HCEC 1CT (cell line): ENCODE data around the gene USP9X.
"Not testable (repeated sequence)": the region's sequence is repeated elsewhere in the genome, so short reads cannot be mapped to it uniquely, and the experiment has no call there.

Experiments used
- DNase-seq: peaks from one replicate; pipeline ENCODE4 v3.0.0-alpha.2; 2017

The USP9X gene, protein sequence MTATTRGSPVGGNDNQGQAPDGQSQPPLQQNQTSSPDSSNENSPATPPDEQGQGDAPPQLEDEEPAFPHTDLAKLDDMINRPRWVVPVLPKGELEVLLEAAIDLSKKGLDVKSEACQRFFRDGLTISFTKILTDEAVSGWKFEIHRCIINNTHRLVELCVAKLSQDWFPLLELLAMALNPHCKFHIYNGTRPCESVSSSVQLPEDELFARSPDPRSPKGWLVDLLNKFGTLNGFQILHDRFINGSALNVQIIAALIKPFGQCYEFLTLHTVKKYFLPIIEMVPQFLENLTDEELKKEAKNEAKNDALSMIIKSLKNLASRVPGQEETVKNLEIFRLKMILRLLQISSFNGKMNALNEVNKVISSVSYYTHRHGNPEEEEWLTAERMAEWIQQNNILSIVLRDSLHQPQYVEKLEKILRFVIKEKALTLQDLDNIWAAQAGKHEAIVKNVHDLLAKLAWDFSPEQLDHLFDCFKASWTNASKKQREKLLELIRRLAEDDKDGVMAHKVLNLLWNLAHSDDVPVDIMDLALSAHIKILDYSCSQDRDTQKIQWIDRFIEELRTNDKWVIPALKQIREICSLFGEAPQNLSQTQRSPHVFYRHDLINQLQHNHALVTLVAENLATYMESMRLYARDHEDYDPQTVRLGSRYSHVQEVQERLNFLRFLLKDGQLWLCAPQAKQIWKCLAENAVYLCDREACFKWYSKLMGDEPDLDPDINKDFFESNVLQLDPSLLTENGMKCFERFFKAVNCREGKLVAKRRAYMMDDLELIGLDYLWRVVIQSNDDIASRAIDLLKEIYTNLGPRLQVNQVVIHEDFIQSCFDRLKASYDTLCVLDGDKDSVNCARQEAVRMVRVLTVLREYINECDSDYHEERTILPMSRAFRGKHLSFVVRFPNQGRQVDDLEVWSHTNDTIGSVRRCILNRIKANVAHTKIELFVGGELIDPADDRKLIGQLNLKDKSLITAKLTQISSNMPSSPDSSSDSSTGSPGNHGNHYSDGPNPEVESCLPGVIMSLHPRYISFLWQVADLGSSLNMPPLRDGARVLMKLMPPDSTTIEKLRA (N-terminal part only)

DNA sequence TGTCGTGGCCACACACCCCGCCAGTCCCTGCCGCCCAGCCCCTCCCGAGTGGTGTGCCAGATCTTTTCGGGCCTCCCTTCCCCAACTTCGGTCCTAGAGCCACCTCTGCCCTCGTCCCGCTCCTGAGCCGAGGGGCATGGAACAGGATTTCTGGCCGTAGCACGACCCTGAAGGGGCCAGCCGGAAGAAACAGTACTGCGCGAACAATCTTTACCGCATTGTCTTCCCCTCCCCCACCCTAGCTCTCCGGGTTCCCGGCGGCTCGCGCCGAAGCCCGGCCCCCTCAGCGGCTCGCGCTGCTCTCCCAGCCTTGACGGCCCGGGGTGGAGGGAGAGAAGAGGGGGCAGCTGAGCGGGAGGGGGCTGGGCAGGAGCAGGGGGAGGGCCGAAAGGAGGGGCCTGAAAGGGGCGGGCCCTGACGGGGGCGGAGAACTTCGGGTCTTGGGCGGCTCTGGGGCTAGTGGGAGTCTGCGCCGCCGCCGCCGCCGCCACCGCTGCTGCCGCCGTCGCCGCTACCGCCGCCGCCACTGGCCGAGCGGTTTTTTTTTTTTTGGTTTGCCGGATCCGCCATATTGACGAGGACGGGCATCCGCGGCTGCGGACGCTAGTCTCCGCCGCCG is at the start of gene USP9X:
Gene USP9X, plus strand, starts transcription at position 553 of the 619 bp plus-strand sequence. CDS start 38,184 bp downstream, outside the sequence.
- peak; percentile 83 for DNase-seq

DNA sequence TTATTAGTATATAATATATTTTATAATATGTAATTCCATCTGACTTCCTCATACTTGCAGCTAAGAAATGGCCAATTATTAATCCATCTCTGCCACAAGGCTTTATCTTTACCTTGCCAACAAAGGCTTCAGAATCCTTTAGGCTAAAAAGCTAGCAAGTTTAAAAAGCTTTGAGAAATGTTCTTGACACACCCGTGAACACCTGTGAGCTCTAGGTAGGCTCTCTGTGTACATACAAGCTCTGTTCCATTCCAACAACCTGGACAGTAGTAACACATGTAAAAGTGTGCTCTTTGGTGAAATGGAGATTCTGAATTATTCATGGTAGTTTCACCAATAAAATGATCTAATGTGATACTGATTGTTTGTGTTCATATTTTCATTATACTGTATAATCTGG is 49.7 kb upstream of the USP9X start:
- no peak for DNase-seq

DNA sequence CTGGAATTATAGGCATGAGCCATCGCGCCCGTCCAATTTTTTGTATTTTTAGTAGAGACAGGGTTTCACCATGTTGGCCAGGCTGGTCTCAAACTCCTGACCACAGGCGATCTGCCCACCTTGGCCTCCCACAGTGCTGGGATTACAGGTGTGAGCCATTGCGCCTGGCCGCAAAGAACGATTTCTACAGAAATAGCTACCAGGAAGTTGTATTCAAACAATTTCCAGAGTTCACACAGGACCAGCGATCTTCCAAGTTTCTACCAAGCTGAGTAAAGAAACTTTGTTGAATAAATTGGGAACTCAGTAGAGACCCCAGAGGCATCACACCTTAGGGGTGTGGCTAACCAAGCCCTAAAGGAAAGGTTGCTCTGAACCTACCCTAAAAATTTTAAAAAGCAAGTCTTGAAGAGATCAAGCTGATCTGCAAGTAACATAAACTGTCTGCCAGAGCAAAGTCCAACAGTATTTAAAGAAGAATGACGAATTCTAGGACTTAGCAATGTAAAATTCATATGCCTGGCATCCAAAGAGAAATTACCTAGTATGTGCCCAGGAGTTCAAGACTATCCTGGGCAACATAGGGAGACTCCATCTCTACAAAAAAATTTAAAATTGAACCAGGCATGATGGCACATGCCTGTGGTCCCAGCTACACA is 48.4 kb upstream of the USP9X start:
- DNase-seq = no peak

DNA sequence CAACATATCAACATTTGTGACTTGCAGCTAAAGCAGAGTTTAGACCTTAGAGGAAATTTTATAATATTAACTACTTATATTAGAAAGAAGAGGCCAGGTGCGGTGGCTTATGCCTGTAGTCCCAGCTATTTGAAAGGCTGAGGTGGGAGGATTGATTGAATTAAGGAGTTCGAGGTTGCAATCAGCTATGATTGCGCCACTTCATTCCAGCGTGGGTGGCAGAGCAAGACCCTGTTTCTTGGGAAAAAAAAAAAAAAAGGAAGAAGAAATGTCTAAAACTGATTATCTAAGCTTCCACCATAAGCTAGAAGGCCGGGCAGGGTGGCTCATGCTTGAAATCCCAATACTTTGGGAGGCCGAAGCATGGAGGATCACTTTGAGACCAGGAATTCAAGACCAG is 42.0 kb upstream of the USP9X start:
- no peak for DNase-seq

DNA sequence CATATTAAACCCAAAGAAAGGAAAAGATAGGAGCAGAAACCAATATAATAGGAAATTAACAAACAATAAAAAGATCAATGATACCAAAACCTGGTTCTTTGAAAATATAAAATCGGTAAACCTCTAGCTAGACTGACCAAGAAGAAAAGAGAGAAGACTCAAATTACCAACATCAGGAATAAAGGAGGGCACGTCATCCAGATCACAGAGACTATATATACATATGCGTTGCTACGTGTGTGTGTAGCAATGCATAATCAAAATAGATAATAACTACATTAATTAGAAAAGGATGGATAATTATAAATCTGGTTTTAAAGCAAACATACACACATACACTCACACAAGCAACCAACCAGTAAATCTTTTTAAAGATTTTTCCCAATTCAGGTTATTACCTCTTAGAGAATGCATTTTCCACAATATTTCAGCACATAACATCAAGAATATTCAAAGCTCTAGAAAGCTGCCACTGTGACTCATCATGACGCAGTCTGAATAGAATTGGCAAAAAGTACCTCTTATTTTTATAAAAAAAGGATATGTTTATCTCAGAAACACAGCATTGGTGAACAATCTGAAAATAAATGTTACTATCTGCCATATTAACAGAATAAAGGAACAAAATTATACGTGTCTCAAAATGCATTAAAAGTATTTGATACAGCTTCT is 41.4 kb upstream of the USP9X start:
- DNase-seq = peak; percentile 45

DNA sequence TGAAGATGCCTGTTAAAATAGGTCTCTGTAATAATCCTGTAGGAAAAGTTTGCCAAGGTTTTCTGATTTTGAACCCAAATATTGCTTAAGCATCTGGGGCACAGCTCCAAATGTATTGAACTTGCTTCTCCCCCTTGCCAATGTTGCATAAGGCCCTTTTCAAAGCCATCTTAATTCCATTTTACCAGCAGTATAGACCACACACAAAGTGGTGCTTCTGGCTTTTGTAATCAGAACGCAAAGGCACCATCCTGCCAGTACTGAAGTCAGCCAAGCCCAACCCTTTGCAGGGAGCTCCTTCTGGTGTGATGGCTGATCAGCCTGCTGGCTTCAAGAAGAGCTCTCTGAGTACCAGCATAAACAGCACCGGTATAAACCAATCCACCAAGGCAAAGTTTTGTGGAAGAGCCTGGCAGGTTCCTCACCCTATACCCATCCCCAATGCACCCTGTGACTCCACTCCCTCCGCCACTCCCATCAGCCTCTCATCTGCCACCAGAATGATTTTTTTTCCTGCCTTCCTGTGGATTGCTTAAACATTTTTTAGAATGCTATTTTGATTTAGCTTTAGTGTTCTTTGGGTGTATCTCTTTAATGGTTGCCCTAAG is 39.2 kb upstream of the USP9X start:
- peak; percentile 5 for DNase-seq

DNA sequence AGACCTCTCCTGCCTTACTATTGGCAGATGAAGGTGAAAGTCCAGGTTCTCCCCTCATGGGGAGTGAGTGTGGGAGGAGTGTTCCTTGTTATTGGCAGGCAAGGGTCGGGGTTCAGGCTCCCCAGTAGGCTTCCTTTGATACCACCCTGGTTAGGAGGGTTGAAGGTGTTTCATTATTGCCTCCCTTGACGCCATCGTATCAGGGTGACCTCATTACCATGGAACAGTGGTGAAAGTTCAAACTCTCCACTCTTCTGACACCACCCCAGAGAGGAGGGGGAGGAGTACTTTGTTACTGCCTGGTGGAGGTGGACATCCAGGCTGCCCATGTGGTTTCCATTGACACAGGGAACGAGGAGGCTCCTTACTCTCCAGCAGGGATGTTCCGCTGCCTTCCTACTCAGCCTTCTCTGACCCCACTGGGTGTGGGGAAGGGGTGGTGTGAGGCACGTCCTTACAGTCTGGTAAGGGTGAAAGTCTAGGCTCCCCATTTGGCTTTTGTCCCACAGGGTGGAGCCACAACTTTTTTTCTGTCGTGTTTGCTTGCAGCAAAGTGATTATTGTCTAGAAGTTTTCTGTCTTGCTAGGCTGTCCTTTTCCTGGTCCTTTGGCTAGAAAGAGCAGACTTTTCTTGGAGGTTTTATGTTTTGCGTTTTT is 37.2 kb upstream of the USP9X start:
- no peak for DNase-seq

DNA sequence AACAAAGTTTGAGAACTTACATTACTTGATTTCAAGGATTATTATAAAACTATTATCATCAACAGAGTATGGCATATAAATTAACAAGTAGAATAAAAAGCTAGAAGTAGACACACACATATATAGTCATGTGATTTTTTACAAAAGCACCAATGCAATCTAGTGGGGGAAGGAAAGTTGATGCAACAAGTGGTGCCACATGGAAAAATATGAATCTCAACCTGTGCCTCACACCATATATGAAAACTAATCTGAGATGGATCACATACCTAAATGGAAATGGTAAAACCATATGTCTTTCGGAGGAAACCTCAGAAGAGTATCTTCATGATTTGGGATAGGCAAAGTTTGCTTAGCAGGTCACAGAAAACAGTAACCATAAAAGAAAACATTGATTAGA is 34.9 kb upstream of the USP9X start:
- DNase-seq = no peak

DNA sequence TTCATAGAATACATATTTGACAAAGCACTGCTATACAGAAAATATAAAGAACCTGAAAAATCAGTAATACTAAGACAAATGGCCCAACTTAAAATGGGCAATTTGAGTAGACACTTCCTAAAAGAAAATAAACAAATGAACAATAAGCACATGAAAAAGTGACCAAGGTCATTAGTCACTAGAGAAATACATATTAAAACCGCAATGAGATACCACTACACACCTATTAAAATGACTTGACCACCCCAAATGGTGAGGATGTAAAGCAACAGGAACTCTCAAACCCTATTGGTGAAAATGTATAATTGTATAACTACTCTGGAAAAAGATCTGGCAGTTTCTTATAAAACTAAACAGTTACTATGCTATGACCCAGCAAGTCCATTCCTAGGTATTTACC is 34.0 kb upstream of the USP9X start:
- no peak for DNase-seq

DNA sequence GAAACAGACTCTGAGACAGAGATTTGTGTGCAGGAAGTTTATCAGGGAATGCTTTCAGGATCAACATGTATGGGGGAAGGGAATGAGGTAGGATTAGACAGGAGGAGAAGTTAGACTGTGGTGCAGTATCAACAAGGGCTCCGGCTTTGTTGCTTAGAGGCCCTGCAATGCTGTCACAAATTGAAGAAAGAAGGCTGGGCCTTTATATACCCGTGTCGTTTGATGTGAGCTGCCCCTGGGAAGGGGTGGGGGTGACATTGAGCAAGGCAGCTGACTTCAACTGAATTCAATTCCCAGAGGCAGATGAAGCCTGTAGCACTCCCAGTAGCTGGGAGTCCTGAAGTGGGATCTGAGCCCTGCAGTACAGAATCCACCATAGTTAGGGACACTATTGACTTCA is 29.5 kb upstream of the USP9X start:
- no peak for DNase-seq

DNA sequence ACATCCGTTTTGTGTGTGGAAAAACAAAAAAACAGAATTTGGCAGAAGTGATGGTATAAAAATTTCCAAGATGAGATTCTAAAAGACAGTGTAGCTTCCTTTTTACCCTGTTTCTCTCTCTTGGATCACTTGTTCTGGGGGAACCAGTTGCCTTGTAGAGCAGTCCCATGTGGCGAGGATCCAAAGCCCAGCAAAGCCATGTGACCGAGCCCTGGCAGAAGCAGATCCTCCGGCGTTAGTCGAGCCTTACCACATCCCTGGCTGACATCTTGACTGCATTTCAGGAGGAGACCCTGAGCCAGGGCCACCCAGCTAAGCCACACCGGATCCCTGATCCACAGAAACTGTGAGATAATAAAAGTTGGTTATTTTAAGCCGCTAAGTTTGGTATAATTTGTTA is 22.0 kb upstream of the USP9X start:
- not testable (repeated sequence) for DNase-seq

DNA sequence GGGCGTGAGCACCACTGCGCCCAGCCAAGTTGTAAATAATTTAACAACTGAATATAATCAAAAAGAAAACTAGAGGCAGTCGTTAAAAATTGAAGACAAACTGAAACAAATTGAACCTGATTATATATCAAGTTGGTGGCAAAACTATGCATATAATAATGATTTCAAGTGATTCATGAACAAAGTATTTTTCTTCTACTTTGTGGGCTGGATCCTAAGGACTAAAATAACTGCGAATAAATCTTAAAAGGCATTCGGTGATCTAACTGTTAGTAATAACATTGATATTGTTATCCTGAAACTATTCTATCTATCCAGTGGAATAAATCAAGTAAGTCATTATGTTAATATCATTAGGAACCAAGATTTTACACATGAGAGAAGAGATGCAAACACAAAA is 21.2 kb upstream of the USP9X start:
- peak; percentile 56 for DNase-seq

DNA sequence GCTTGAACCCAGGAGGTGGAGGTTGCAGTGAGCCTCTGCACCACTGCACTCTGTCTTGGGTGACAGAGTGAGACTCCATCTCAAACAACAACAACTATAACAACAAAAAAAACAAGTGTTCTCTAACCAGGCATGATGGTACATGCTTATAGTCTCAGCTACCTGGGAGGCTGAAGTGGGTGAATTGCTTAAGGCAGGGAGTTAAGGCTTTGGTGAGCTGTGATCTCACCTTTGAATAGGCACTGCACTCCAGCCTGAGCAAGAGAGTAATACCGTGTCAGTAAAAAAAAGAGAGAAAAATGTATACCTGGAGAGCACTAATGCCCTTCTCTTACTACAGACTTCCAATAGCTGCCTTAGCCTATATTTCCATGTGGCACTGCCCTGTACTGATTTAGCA is 18.9 kb upstream of the USP9X start:
- no peak for DNase-seq

DNA sequence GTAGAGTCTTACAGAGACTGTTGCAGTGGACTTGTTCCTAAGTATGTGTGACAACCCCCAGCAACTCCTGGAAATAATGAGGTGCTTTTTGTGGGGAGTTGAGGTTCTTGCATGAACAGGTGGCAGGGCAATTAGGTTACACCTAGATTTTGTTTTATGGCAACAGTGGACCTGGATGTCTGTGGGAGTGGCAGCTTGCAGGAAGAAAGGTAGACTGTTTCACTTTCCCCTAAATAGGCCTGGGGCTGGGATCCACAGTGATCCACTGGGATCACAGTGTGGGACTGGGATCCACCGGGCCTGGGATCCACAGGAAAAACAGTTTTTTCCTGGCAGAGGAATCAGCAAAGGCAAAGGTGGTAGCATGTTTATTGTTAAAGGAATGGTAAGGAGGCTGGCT is 18.3 kb upstream of the USP9X start:
- no peak for DNase-seq

DNA sequence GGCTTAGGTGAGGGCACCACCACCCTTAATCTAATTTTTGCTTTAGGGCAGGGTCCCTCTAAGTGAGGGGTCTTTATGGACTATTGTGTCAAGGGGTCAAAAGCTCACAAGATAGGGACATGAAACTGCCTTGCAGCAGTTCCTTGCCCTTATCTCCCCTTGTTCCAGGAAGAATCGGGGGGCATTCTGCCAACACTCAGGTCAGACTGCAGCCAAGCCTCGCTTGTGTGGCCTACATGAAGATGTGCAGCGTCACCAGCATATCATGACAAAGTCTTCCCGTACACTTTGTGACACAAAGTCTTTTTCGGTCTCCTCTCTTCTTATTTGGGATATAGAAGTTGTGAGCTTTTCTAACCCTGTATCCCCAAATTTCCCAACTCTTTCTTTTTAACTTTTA is 17.5 kb upstream of the USP9X start:
- no peak for DNase-seq

DNA sequence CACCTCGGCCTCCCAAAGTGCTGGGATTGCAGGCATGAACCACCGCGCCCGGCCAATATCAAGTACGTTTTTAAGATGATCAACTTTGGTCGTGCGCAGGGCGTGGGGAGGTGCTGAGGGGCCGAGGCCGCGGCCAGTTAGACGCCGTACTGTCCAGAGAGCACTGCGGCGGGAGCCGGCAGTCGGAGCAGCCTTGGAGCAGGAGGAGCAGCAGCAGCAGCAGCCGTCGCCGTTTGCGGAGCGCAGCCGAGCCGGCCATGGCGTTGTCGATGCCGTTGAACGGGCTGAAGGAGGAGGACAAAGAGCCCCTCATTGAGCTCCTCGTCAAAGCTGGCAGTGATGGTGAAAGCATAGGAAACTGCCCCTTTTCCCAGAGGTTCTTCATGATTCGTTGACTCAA is 8.5 kb upstream of the USP9X start:
- no peak for DNase-seq

DNA sequence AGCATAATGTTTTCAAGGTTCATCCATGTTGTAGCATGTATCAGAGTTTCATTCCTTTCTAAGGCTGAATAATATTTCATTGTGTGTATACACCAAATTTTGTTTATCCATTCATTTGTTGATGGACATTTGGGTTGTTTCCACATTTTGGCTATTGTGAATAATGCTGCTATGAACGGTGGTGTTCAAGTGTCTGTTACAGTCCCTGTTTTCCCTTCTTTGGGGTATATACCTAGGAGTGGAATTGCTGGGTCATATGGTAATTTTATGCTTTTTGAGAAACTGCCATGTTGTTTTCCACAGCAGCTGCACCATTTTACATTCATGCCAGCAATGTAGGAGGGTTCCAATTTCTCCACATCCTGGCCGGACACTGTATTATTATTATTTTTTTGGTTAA is 3.4 kb upstream of the USP9X start:
- no peak for DNase-seq

DNA sequence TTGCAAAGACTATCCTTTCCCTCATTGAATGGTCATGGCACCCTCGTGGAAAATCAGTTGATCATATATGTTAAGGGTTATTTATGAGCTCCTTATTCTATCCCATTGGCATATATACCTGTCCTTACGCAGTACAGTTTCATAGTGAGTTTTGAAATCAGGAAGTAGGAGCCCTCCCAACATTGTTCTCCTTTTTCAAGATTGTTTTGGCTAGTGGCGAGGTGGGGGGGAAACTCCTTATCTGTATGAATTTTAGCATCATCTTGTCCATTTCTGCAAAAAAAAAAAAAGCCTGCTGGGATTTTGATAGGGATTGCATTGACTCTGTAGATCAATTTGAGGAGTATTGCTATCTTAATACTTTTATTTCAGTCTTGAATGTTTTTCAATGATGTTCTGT is 2.5 kb upstream of the USP9X start:
- DNase-seq = no peak

DNA sequence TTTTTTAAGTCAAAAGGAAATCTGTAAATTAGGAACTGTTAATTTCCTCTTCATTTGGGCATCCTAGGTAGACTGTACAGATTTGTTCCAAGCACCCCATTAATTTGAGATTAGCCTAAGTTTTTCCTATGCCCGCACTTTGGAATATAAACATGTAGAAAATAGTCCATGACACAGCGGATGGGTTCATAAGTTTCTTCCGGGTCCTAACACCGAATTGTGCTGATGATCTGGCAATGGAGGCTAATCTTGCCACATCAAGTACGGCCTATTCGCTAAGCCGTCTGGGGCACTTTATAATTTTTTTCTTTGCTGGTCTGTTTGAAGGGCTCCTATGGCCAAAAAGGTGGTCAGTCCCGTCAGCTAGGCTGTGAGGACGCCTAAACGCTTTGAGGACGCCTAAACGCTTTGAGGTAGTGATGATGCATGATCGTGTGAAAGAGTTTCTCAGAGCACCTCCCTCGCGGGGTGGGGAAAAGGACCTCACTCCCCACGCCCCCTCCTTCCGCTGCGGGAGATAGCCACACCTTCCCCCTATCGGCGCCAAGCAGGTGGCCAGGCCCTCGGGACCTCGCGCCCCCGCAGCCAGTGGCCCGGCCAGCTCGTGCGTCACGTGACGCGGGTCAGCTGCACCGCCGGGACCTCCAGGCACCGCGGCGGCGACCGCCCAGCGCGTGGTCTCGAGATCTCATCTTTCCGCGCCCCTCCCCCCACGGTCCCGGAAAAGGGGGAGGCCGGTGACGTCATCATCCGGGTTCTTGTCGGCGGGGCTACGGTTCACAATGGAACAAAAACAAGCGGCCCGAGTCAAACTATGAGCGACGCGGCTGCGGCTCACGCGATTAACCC is 977 bp upstream of the USP9X start:
- DNase-seq = peak; percentile 92

DNA sequence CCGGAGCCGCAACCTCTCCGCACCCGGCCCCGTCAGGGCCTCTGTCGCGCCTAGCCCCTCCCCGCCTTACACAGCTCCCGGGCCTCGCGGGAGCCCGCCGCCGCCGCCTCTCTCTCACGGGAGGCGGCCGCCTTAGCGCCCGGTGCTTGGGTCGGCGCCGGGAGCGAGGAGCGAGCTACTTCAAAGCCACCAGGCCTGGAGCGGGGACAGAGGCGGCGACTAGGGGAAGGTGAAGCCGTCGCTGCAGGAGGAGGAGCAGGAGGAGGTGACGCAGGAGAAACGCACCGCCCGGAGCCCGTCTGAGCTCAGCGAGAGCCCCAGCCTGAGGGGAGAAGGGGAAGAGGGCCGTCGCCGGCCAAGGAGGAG is 250 bp downstream of the USP9X start:
- peak; percentile 33 for DNase-seq
